HG03432 (cell line): ENCODE results near the gene DCAF6.
"Not testable (repeated sequence)": the region's sequence is repeated elsewhere in the genome, so short reads cannot be mapped to it uniquely, and the experiment has no call there.

ENCODE experiments used
- ATAC-seq: cut with Tn5 transposase; IDR thresholded peaks from one replicate; pipeline ENCODE4 v1.9.1; 2021; ENCODE audit warnings: mild to moderate bottlenecking, moderate library complexity; ENCODE audit not compliant: unreplicated experiment

DCAF6 gene

GRCh38 chr1:167936068-167936929, at the start of gene DCAF6:
DCAF6 (plus strand) TSS chr1:167936683; CDS start chr1:167936912, 229 bp downstream.
- ATAC-seq: peak; percentile 80

DNA sequence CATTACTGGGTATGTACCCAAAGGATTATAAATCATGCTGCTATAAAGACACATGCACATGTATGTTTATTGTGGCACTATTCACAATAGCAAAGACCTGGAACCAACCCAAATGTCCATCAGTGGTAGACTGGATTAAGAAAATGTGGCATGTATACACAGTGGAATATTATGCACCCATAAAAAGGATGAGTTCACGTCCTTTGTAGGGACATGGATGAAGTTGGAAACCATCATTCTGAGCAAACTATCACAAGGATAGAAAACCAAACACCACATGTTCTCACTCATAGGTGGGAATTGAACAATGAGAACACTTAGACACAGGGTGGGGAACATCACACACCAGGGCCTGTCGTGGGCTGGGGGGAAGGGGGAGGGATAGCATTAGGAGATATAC, 49.3 kb upstream of the DCAF6 start:
- ATAC-seq: not testable (repeated sequence)

DNA sequence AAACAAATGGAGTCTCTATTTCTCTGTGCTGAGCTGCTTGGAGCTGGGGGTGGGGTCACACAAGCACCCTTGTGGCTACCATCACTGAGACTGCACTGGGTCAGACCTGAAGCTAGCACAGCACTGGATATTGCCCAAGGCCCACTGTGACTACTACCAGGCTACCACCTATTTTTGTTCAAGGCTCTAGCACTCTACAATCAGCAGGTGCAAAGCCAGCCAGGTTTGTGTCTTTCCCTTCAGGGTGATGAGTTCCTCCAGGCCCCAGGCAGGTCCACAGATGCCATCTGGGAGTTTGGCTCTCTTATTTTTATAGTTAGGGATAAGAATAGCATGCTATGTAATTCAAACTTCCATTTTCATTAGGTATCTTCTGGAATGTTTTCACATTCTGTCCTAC, 46.1 kb upstream of the DCAF6 start:
- ATAC-seq: no peak

DNA sequence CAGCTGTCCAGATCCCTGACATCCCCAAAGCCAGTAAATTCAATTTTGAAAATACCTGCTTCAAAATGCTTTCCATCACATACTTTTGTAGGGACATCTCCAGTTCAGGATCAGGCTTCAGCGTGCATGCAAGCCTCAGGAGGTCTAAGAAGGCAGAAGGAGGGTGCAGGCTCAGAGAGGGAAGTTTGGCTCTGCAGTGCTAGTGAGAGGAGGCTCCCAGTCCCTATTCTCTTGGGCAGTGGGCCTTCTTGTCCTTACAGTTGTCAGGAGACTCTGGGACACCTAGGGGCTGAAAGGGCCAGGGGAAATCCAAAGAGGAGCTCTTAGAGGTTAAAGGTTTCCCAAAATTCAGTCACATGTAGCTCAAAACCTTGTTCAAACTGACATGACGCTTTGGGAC, 42.7 kb upstream of the DCAF6 start:
- no peak for ATAC-seq

DNA sequence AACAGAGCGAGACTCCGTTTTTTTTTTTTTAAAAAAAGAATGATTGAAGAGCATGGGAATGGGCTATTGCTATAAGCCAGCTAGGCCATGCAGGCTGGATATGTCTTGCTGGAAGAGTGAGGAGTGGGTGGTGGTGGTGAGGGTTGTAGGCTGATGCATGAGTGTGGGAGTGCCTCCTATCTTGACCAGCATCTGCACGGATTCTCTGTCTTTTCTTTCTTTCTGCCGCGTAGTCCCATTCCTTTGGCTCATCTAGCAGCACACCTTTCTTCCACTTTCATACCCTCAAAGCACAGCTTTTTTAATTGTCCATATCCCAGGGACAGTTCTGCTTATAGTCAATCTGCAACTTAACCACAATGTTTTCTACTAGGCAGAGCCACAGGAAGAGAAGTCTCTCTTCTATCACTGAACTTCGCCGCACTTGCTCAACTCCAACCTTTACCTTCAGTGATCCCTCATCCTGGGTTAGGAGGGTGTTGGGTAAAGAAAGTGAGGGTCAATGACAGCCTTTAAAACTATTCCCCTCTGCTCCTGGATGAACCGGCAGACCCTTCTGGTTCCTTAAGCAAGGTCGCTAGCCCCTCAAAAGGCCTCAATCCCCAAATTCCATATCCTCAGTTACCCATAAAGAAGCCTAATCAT, 37.8 kb upstream of the DCAF6 start:
- ATAC-seq: no peak

- ATAC-seq: peak; percentile 93
Measured at GRCh38 chr1:167899253-167899681, 37.2 kb upstream of the DCAF6 start.

GRCh38 chr1:167900907-167901306, 35.6 kb upstream of the DCAF6 start:
- ATAC-seq: no peak

DNA sequence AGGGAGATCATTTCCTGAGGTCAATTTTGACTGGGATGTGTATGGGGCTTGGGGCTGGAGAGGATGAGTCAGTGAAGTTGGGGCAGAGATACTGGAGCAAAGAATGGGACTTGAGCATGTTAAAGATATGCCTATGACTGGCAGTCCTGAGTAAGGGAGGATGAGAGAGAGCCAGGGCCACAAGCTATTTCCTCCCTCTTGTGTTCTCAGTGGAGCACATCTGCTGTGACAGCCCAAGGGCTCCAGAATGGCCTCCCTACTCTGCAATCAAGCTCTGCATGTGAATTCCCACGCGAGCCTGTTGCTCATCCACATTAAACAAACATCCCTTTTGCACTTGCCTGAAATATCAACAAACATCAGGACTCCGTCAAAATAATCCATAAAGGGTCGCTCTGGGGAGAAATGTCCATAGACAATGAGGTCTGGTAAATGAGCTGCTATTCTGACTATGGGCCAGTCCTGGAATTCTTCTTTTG, 31.8 kb upstream of the DCAF6 start:
- ATAC-seq: no peak

DNA sequence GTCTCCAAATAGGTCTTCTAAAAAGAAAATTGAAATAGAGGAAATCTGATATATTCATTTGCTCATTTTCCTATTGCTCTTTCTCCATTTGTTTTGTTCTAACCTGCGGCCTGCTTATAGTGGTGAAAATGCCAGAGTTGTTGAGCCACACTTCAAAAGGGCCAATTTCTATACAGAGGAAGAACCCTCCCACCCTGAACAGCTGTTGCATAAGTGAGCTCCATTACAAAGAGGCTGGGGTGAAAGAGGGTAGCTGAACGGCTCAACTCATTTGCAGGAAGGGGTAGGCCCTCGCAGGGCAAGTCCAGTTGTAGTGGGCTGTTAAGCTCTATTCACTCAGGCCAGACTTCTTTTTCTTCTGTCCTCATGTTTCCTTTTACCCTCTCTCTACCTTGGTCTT, 31.3 kb upstream of the DCAF6 start:
- ATAC-seq: no peak

GRCh38 chr1:167905671-167906070, 30.8 kb upstream of the DCAF6 start:
- no peak for ATAC-seq

DNA sequence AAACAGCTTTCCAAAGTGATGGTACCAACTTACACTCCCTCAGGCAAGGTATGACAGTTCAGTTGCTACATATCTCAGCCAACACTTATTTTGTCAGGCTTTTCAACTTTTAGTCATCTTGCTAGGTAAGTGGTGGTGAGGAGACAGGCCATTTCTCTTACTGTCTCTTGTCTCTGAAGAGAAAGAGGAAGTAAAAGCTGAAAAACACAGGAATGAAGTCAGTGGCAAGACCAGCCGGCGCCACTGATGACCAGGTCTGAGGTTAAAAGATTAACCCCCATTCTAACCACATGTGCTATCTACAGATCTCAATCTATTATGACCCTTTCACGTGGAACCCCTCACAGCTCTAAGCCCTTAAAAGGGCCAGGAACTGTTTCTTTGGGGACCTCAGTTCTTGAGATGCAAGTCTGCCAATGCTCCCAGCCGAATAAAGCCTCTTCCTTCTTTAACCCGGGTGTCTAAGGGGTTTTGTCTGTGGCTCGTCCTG, 26.7 kb upstream of the DCAF6 start:
- ATAC-seq: no peak

DNA sequence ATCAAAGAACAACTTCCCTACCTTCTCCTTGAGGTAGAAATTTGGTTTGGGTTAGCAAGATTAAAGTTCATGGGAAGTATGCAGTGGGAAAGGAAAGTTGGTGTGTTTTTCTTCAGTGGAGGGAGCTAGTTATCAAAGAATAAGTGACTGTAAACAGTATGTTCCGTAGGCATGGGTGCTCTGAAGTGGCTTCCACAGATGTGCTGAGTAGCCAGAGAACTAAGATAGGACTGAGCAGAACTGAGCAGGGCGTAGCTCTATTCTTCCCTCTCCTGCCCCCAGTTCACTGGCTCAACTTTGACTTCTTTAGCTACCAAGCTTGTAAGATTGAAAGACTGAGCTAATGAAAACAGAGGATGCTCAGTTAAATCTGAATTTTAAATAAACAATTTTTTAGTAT, 26.0 kb upstream of the DCAF6 start:
- ATAC-seq: no peak

GRCh38 chr1:167911413-167911812, 25.1 kb upstream of the DCAF6 start:
- no peak for ATAC-seq

DNA sequence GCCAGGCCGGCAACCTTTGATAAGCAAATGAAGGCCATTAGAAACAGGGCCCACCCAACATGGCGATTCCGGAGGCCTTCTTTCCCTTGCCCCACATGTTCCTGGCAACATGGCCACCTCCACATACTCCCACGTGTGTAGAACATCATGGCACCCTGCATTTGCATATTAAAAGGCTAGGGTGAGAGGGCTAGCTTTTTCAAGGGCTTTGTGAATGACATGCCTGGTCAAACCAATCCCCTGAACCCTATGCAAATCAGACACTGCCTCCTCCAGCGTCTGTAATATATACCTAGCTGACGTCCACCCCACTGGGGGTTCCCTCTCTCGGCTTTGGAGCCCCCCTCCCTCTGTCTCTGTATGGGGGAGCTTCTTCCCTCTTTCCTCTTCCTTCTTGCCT, 24.2 kb upstream of the DCAF6 start:
- no peak for ATAC-seq

GRCh38 chr1:167913895-167914496, 22.5 kb upstream of the DCAF6 start, which contains the start of gene ADCY10:
ADCY10 (minus strand) TSS chr1:167914134; CDS start chr1:167905140, 8,994 bp downstream.
- no peak for ATAC-seq

DNA sequence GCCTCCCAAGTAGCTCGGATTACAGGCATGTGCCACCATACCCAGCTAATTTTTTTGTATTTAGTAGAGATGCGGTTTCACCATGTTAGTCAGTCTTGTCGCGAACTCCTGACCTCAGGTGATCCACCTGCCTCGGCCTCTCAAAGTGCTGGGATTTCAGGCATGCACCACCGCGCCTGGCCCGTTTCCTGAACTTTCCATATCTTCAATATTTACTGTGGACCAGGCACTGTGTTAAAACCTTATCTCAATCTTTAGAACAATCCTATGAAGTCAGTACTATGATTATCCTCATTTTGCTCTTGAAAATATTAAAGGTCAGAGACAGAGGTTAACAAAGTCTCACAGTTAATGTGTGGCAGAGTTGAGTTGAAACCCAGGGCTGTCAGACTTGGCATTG, 20.9 kb upstream of the DCAF6 start:
- ATAC-seq: no peak

DNA sequence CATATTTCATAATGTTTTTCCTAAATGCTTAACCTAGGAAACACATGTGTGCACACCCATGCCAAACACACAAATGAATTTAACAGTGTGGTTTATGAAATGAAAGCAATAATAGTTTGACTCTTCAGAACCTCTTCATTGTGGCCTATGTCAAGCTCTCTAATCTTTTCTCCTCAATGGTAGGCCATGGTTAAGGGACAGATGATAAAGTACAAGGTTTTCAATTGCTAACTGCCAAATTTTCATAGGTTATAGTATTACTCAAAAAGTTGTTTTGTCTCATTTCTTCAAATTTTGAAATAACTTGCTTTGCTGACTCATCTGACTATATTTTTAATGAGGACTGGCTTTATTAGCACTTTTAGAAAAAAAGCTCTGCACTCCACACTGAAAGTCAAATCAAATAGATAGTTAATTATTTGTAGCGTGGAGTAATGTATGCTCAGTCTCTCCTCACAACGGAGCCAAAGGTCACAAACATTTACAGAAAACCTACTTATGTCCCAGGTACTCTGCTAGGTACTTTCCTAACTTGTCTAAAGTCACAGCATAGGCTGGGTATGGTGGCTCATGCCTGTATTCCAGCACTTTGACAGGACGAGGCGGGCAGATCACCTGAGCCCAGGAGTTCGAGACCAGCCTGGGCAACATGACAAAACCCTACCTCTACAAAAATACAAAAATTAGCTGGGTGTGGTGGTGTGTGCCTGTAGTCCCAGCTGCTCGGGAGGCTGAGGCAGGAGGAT, 19.5 kb upstream of the DCAF6 start:
- ATAC-seq: no peak

- no peak for ATAC-seq
Measured at GRCh38 chr1:167922023-167922422, 14.5 kb upstream of the DCAF6 start.

GRCh38 chr1:167922611-167923074, 13.8 kb upstream of the DCAF6 start:
- no peak for ATAC-seq

GRCh38 chr1:167923324-167924056, 13.0 kb upstream of the DCAF6 start:
- ATAC-seq: no peak
